Transverse colon (tissue), 4 donors: Measurements from ENCODE around the gene CCNA2. TPM values are rescaled to one million over a fixed set of nuclear protein-coding genes. Genes with fewer than 3 reads are reported as not detected.

Source experiments
- DNase-seq: peaks from one replicate; pipeline ENCODE4 v3.0.0-alpha.2; 2019
- H3K27ac ChIP-seq, 4 donors: fragments of 200-600 bp; sonication (generic); 2 replicates each; pipeline ENCODE4 v1.5.1; 2016 to 2018; ENCODE audit warnings: inconsistent platforms in 4 of 4
- H3K27me3 ChIP-seq: fragments of 200-600 bp; sonication (generic); 2 replicates; pipeline ENCODE4 v1.5.1; 2017; ENCODE audit warnings: inconsistent platforms
- H3K36me3 ChIP-seq, 4 donors: fragments of 200-600 bp; sonication (generic); 2 replicates each; pipeline ENCODE4 v1.5.1; 2017 to 2019; ENCODE audit warnings: inconsistent platforms in 4 of 4
- H3K4me1 ChIP-seq, 4 donors: fragments of 200-600 bp; sonication (generic); 2 replicates each; pipeline ENCODE4 v1.5.1; 2017 to 2020; ENCODE audit warnings: inconsistent platforms in 4 of 4
- H3K4me3 ChIP-seq, 4 donors: fragments of 200-600 bp; sonication (generic); 1 replicate in 1 of 4; 2 replicates in 3 of 4; pipeline versions ENCODE4 v1.5.1 to v1.6.1; 2017 to 2019; ENCODE audit warnings: inconsistent platforms in 4 of 4
- H3K9me3 ChIP-seq, 2 donors: fragments of 200-600 bp; sonication (generic); 2 replicates each; pipeline ENCODE4 v1.5.1; 2017 to 2019; ENCODE audit warnings: inconsistent platforms in 2 of 2
- EP300 ChIP-seq: sonication (generic); formaldehyde crosslinking; IDR thresholded peaks from one replicate; pipeline ENCODE4 v1.6.1; 2017; ENCODE audit warnings: antibody characterized with exemption, low read depth
- POLR2A ChIP-seq: fragments of 450-650 bp; IDR thresholded peaks from one replicate; pipeline ENCODE4 v1.6.1; 2016; ENCODE audit warnings: antibody characterized with exemption, mild to moderate bottlenecking, moderate library complexity
- POLR2AphosphoS5 ChIP-seq, 3 donors: sonication (generic); formaldehyde crosslinking; IDR thresholded peaks; one replicate each; pipeline ENCODE4 v1.6.1; 2016; ENCODE audit warnings: antibody characterized with exemption in 3 of 3
- WGBS, 2 donors: methylation state at CpG; one replicate each; pipeline ENCODE4 v1.1.5; 2018; ENCODE audit warnings: low coverage in 1 of 2; 5-methylcytosine and 5-hydroxymethylcytosine counted together
- in situ Hi-C, 4 donors: fragments of 200-750 bp; cut with MboI; loops; one replicate each; pipeline versions ENCODE4 v1.15.0 to v1.15.1; 2017; ENCODE audit warnings: low sequenced_read_pairs in 3 of 4, low pct_ligation_motif_present in 1 of 4, low pct_unique_long_range_greater_than_20kb in 1 of 4
- intact Hi-C: fragments of 100-400 bp; cut with DNase I; formaldehyde crosslinking; loops from one replicate; pipeline ENCODE4 v1.15.1; 2023; ENCODE audit warnings: low total_unique reads
- total RNA-seq, 4 donors: library from RNA; depleted of rRNA; stranded (reverse); fragments of >200 nt; gene quantifications; one replicate each; pipeline ENCODE4 v1.1.0, GENCODE V29; 2016
- TF ChIP-seq, protein P1 (sequence below), 5 experiments: fragments of 200-600 bp in 3 of 5; fragments of 450-650 bp in 2 of 5; sonication (generic) in 3 of 5; IDR thresholded peaks; 1 replicate in 2 of 5; 2 replicates in 3 of 5; pipeline ENCODE4 v1.5.1; 2016 to 2017; ENCODE audit warnings: antibody characterized with exemption in 5 of 5, inconsistent platforms in 3 of 5, mild to moderate bottlenecking in 2 of 5, moderate library complexity in 1 of 5

Gene CCNA2
- total RNA-seq, 4 donors from 2014 or later, result 2.4 to 16.9 (median 3.3) TPM; not detected in 1

DNA sequence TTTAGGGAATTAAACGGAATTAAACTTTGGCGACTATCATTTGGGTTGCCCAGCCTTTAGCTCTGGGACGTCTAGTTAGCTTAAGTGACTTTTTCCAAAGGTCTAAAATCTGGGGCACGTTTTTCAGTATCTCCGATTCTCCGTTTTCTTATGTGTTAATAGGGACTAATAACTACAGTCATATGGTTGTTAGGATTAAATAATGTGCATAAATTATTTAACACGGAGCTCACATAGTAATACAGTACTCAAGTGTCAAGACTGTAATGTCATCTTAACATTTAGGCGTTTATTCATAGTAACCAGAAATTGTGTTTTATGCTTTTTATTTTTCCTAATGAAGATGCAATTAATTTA is 466 bp upstream of the CCNA2 start:
- TF ChIP-seq POLR2AphosphoS5 (IDR thresholded peaks at IDR 0.05) (no peak), EP300 (no peak), POLR2A (no peak)
- TF ChIP-seq, protein P1, sequence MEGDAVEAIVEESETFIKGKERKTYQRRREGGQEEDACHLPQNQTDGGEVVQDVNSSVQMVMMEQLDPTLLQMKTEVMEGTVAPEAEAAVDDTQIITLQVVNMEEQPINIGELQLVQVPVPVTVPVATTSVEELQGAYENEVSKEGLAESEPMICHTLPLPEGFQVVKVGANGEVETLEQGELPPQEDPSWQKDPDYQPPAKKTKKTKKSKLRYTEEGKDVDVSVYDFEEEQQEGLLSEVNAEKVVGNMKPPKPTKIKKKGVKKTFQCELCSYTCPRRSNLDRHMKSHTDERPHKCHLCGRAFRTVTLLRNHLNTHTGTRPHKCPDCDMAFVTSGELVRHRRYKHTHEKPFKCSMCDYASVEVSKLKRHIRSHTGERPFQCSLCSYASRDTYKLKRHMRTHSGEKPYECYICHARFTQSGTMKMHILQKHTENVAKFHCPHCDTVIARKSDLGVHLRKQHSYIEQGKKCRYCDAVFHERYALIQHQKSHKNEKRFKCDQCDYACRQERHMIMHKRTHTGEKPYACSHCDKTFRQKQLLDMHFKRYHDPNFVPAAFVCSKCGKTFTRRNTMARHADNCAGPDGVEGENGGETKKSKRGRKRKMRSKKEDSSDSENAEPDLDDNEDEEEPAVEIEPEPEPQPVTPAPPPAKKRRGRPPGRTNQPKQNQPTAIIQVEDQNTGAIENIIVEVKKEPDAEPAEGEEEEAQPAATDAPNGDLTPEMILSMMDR (IDR thresholded peaks at IDR 0.05), result no peak
- Histone ChIP-seq H3K4me1 (peaks cover 4 to 21% (median 7%) of the 10 kb centered on the region in 4 donors), H3K27ac (peak overlapping the region; percentile 81 to 85 (median 82)), H3K4me3 (peak overlapping the region; percentile 3 to 82 (median 69)), H3K9me3 (no peaks in the 10 kb centered on the region), H3K36me3 (no peaks in the 10 kb centered on the region), H3K27me3 (no peaks in the 10 kb centered on the region)
- intact Hi-C loops, result no loop called here
- 4 to 6% methylated on average over 5 to 8 of the region's 8 CpGs for WGBS, 2 donors
- in situ Hi-C loops, result no loop called here
- DNase-seq, result no peak

DNA sequence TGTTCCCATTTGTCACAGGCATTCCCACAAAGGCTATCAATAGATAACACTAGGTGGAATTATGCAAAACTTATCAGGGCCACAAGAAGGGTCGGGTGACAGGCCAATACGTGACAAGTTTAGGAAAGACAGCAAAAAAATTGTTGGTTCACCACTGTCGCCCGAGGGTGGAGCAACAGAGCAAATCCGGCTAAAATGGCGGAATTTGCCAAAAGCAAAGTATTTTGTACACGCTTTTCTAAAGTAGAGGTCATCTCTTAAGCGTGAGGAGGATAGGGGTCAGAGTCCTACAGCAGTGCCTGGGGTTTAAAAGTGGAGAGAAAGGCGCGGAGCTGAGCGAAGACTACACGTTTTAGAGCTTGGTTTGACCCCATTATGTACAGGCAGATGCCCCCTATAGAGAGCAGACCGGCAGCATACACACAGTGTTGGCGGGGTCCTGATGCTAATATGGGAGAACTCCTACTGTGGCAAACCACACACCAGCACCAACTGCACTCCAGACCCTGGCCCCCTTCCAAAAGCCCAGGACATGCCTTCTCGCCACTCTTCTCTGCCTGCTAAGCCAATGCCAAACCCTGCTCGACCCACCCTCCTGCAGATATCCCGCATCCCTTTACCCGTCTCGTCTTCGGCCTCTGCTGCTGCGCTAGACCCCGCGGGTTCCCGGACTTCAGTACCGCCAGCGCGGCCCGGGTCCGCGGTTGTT is 733 bp downstream of the CCNA2 start:
- 0 to 2% methylated on average over 3 to 30 of the region's 30 CpGs for WGBS, 2 donors
- H3K27ac ChIP-seq, result peak overlapping the region; percentile 81 to 85 (median 82)
- intact Hi-C loops, result no loop called here
- peaks cover 0 to 5% (median 0%) of the 10 kb centered on the region in 4 donors for H3K36me3 ChIP-seq
- in situ Hi-C loops, result no loop called here
- DNase-seq, result peak; percentile 25
- no peaks in the 10 kb centered on the region for H3K9me3 ChIP-seq
- no peaks in the 10 kb centered on the region for H3K27me3 ChIP-seq
- TF ChIP-seq POLR2A (no peak), EP300 (no peak), POLR2AphosphoS5 (IDR thresholded peaks at IDR 0.05) (no peak)
- TF ChIP-seq, protein P1 (IDR thresholded peaks at IDR 0.05), result no peak
- peak overlapping the region; percentile 39 to 82 (median 69) for H3K4me3 ChIP-seq
- H3K4me1 ChIP-seq, result peaks cover 4 to 21% (median 7%) of the 10 kb centered on the region in 4 donors

DNA sequence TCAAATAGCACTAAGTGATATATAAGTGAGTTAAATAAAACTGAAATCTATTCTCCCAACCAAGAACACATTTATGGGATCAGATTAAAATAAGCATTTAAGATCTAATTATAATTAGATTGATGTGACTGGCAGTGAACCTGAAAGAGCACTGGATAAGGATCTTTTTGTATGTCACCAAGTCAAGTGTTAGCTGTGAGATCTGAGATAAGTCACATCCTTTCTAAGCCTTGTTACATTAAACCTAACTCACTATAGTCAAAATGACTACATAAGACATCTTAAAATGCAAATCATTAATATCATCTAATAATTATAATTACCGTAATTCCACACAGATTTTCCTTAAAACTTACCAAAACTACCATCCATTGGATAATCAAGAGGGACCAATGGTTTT is 1.6 kb downstream of the CCNA2 start:
- Histone ChIP-seq H3K4me3 (no peak overlapping the region), H3K9me3 (no peaks in the 10 kb centered on the region), H3K36me3 (peaks cover 0 to 14% (median under 1%) of the 10 kb centered on the region in 4 donors), H3K27ac (no peak overlapping the region), H3K27me3 (no peaks in the 10 kb centered on the region), H3K4me1 (peaks cover 4 to 21% (median 7%) of the 10 kb centered on the region in 4 donors)
- intact Hi-C loops, result no loop called here
- TF ChIP-seq EP300, result no peak
- TF ChIP-seq, protein P1 (IDR thresholded peaks at IDR 0.05), result no peak
- no peak for TF ChIP-seq POLR2AphosphoS5 (IDR thresholded peaks at IDR 0.05)
- TF ChIP-seq POLR2A, result no peak
- in situ Hi-C loops, result no loop called here
- WGBS, 2 donors, result 79 to 82% methylated on average over 1 of the region's 1 CpG
- DNase-seq, result no peak

DNA sequence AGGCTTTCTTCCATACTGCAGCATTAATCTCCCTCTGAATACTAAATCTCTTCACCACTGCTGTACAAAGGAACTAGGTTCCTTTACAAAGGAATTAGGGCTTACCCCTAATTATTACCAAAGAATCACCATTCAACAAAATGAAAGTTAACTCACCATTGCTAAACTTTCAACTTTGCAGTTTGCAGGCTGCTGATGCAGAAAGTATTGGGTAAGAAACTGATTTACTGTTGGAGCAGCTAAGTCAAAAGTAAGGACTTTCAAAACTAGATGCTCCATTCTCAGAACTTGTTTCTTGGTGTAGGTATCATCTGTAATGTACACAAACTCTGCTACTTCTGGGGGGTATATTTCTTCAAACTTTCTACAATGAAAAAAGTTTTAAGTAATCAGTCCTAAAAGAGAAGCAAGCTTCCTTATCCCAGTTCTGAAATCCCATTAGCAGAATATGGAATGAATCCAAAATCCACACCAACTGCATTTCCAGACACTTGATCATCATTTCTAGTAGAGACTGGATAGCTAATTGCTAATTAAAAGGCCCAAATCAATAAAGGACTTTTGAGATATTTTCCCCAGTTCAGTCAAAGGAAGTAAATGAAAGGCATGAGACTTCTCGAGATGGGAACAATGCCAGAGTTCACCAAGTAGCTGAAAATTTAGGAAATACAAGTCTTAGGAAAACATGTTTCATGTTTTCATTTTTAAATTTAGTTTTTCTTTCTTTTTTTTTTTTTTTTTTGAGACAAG is 4.3 kb downstream of the CCNA2 start:
- intact Hi-C loops, result no loop called here
- Histone ChIP-seq H3K4me3 (no peak overlapping the region), H3K9me3 (no peaks in the 10 kb centered on the region), H3K36me3 (peaks cover 0 to 37% (median 5%) of the 10 kb centered on the region in 4 donors), H3K27me3 (no peaks in the 10 kb centered on the region), H3K4me1 (peaks cover 2 to 13% (median 6%) of the 10 kb centered on the region in 4 donors), H3K27ac (no peak overlapping the region)
- 93 to 100% methylated on average over 1 of the region's 1 CpG for WGBS, 2 donors
- in situ Hi-C loops, result no loop called here
- DNase-seq, result no peak
- TF ChIP-seq POLR2AphosphoS5 (IDR thresholded peaks at IDR 0.05) (no peak), EP300 (no peak), POLR2A (no peak)
- TF ChIP-seq, protein P1 (IDR thresholded peaks at IDR 0.05), result no peak
